IPS-20b (cell line): ENCODE data around the gene CBLIF.

Experiments used
- H3K27ac ChIP-seq: one replicate; pipeline ENCODE4 v1.5.1; 2013; ENCODE audit warnings: low read length
- H3K27me3 ChIP-seq: 2 replicates; pipeline ENCODE4 v1.6.1; 2013; ENCODE audit warnings: mild to moderate bottlenecking, low read length, inconsistent platforms; ENCODE audit not compliant: insufficient read depth
- H3K36me3 ChIP-seq: 2 replicates; pipeline ENCODE4 v1.6.1; 2013; ENCODE audit warnings: low read depth, mild to moderate bottlenecking, inconsistent platforms, low read length, moderate library complexity; ENCODE audit not compliant: insufficient read depth
- H3K4me1 ChIP-seq: 2 replicates; pipeline ENCODE4 v1.6.1; 2013; ENCODE audit warnings: mild to moderate bottlenecking, control low read depth, inconsistent platforms, low read length, moderate library complexity; ENCODE audit not compliant: insufficient read depth
- H3K4me3 ChIP-seq: 2 replicates; pipeline ENCODE4 v1.5.1; 2013; ENCODE audit warnings: mild to moderate bottlenecking, low read length, inconsistent platforms
- H3K9ac ChIP-seq: 2 replicates; pipeline ENCODE4 v1.6.1; 2013; ENCODE audit warnings: low read depth, mild to moderate bottlenecking, inconsistent platforms, low read length, moderate library complexity
- H3K9me3 ChIP-seq: 2 replicates; pipeline ENCODE4 v1.6.1; 2013; ENCODE audit warnings: mild to moderate bottlenecking, low read depth, low read length, inconsistent platforms; ENCODE audit not compliant: insufficient read depth

The CBLIF gene

DNA sequence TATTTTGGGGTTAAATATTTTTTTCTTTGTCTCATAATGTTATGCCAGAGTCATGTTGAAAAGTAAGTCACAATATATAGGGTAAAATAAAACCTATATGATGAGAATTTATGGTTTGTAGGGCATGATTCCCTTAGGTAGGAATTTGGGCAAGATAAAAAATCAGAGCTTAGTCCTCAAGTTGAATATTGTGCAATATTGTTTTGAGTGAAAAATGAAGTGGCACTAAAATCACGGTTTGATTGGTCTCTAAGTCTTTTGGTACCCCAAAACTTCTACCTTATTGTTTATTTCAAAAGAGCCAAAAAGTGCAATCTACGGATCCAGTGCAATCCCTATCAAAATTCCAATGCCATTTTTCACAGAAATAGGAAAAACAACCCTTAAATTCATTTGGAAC lies 33.1 kb downstream of the CBLIF start:
- Histone ChIP-seq H3K4me1 (peaks cover 29% of the 10 kb centered on the region), H3K36me3 (peaks cover 18% of the 10 kb centered on the region), H3K27ac (no peak overlapping the region), H3K27me3 (no peaks in the 10 kb centered on the region), H3K9ac (no peak overlapping the region), H3K9me3 (no peaks in the 10 kb centered on the region), H3K4me3 (no peak overlapping the region)

DNA sequence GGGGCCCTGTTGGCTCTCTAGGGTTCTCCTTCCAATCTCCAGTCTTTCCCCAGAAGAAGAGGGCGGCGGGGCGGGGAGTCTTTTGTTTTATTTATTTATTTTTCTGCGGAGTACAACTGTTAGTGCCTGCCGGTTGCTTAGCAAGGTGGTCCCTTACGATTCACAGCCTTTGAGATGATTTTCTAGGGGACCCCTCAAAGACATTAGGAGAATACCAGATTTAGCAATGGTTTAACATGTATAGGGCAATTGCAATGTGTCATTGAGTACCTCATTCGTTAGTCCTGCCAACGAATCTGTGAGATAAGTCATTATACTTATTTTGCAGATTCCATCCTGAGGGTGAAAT lies 34.4 kb downstream of the CBLIF start:
- Histone ChIP-seq H3K4me3 (peak overlapping the region; percentile 100), H3K27ac (peak overlapping the region; percentile 23), H3K27me3 (no peaks in the 10 kb centered on the region), H3K36me3 (peaks cover 32% of the 10 kb centered on the region), H3K9me3 (no peaks in the 10 kb centered on the region), H3K4me1 (peaks cover 18% of the 10 kb centered on the region; the same call in 1 of the 2 replicates), H3K9ac (peak overlapping the region; percentile 97; the same call in 1 of the 2 replicates)

DNA sequence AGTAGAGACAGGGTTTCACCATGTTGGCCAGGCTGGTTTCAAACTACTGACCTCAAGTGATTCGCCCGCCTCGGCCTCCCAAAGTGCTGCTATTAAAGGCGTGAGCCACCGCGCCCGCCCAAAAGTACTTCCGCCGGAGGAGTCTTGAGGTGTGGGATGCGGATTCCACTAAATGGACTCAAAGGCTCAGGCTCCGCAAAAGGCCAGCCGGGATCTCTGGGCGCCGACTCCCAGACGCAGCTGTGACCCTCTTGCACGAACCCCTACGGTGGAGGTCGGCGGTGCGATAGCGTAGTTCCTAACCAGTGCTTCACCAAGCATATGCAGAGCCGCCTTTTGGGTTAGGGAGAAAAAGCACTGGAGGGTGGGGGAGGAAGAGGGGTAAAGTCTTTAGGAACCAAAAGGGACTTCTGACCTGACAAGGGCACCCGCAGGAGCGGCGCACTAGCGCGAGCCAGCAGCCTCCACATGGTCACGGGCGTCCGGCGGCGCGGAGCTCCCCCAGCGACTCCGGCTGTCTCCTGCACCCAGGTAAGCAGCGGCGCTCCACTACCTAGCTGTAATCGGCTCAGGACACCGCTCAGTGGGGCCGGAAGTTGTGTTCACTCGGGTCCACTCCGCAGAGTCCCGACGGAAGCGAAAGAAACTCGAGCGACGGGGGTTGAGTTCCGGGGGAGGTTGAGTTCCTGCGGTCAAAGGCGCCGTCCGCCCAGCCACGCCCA lies 34.9 kb downstream of the CBLIF start, which contains the start of gene MRPL16:
Gene MRPL16, minus strand, starts transcription at position 590 of the 722 bp plus-strand sequence. Its CDS starts 120 bp downstream, at position 470.
- H3K27me3 ChIP-seq, result no peaks in the 10 kb centered on the region
- H3K4me1 ChIP-seq, result peaks cover 18% of the 10 kb centered on the region; the same call in 1 of the 2 replicates
- peaks cover 37% of the 10 kb centered on the region for H3K36me3 ChIP-seq
- peak within 1 kb of the TSS; percentile 100 for H3K4me3 ChIP-seq
- peak within 1 kb of the TSS; percentile 97 for H3K9ac ChIP-seq
- H3K9me3 ChIP-seq, result no peaks in the 10 kb centered on the region
- H3K27ac ChIP-seq, result peak within 1 kb of the TSS; percentile 79

DNA sequence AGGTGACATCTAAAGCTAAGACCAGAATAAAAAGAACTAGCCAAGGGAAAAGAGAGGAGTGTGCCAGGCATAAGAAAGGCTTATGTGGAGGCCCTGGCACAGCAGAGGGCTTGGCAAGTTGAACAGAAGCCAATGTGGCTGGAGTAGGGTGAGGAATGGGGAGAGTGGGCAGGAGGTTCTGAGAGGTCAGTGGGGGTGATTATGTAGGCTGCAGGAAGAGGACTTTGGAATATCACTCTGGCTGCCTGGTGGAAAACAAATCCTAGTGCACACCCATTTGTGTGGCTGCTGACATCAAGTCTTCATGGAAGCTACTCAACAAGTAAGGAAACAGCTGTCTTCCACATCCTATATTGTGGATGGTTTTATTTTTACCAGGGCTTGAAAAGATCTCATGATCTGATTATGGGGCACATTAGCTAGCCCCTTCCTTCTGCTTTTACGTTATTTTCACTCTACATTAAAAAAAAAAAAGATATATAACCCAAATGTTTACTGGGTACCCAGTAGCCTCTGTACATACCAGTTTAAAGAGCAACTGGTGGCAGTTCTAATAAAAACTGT lies 38.2 kb downstream of the CBLIF start:
- peaks cover 59% of the 10 kb centered on the region for H3K36me3 ChIP-seq
- no peak overlapping the region for H3K4me3 ChIP-seq

DNA sequence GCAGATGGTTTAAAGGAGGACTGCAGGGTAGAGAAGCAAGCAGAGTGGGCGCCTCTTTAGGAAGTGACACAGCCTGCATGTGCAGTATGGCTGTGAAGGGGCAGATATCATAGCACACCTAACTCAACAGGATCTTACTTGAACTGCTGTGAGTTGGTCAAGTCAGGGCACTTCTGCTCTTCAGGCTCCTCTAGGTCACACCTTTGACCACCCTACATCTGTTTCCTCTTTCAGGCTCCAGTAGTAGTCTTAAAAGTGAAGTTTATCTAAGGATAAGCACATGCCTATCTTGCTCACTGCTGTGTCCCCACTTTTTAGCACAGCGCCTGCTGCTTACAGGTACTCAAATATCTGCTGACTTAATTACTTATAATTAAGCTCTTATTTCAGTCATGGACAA lies 41.2 kb downstream of the CBLIF start:
- Histone ChIP-seq H3K4me1 (no peaks in the 10 kb centered on the region), H3K9me3 (no peaks in the 10 kb centered on the region), H3K36me3 (peaks cover 80% of the 10 kb centered on the region), H3K27me3 (no peaks in the 10 kb centered on the region), H3K27ac (no peak overlapping the region), H3K9ac (no peak overlapping the region), H3K4me3 (no peak overlapping the region)

More for the DNA sequence above, 38.2 kb downstream of the CBLIF start:
- Histone ChIP-seq H3K9ac (no peak overlapping the region), H3K9me3 (no peaks in the 10 kb centered on the region), H3K27me3 (no peaks in the 10 kb centered on the region), H3K27ac (no peak overlapping the region), H3K4me1 (peaks cover 4% of the 10 kb centered on the region; the same call in 1 of the 2 replicates)

DNA sequence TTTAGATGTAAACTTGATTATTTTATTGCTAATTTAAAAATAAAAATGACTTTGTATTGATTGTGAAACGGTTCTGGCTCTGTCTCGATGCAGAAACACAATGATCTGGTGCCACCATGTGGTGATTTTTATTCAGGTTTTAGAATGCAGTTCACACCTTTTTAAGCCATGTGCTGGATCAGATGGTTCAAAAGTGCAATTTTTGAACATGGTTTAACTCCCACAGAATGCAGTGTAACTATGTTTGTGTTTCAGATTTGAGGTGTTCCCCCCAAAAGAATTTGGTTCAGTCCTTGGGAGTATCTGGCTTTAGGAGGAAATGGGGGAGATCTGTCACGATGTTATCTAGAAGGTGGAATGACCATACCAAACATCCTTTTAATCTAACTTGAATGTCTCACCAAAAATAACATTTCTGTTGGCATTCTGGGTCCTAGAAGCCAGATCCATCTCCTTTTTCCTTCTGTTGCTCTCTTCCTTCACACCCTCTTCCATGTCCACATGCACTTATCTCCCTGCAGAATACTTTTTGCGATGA lies 42.6 kb downstream of the CBLIF start:
- Histone ChIP-seq H3K36me3 (peaks cover 73% of the 10 kb centered on the region), H3K27ac (no peak overlapping the region), H3K4me1 (no peaks in the 10 kb centered on the region), H3K4me3 (no peak overlapping the region), H3K9me3 (no peaks in the 10 kb centered on the region), H3K9ac (no peak overlapping the region), H3K27me3 (no peaks in the 10 kb centered on the region)

DNA sequence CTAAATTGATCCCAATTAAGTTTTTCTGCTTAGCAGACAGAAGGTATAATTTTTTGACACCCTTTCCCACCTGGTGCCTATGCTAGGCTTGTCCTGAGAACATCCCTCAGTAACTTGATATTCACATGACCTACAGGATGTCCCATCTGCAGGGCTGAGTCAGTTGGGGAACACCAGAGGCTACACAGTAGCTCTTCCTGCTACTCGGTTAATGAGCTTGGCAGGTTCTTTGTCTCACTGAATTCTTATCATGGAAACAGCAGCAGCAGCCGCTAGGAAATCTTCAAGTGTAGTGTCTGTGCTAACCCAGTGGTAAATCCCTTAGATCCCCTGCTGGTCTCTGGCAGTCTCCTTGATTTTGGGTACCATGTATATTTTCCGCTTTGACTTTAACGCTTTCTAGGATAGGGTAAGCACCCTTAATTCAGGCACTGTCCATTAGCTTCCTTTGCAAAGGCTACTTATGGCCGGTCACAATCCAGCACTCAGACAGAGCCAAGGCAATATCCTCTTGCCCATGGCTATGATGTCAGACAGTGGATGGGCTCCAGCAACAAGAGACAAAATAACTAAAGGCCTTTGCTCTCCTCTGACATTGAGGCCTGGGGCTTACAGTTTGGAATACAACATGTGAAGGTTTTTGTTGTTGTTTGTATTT lies 43.2 kb downstream of the CBLIF start:
- Histone ChIP-seq H3K27ac (no peak overlapping the region), H3K27me3 (no peaks in the 10 kb centered on the region), H3K9ac (no peak overlapping the region), H3K9me3 (no peaks in the 10 kb centered on the region), H3K36me3 (peaks cover 72% of the 10 kb centered on the region), H3K4me3 (no peak overlapping the region), H3K4me1 (no peaks in the 10 kb centered on the region)

DNA sequence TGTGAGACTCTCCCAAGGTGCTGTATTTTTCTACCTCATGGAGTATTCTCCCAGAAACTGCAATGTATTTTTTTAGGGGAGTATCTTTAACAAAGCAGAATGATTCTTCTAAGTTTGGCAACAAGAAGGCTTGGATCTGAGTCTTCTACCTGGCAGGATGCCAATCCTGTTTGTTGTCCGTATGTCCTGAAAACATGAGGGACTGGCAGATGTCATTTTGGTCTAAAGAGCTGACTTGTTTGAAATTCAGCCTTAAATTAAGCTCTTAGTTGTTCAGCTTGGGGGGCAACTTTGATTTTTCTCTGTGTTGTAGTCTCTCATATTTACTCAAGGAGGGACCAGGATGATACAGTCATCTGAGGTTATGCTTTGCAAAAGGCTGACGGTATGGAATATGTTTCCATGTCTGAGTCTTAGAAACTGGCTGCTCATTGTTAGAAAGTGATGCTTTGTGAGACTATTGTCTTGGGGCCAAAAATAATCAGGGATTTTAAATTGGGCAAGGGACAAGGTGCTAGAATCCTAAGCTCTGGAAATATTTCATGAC lies 44.1 kb downstream of the CBLIF start:
- peaks cover 72% of the 10 kb centered on the region for H3K36me3 ChIP-seq
- no peak overlapping the region for H3K27ac ChIP-seq
- H3K9ac ChIP-seq, result no peak overlapping the region
- no peaks in the 10 kb centered on the region for H3K4me1 ChIP-seq
- H3K27me3 ChIP-seq, result no peaks in the 10 kb centered on the region
- no peak overlapping the region for H3K4me3 ChIP-seq
- H3K9me3 ChIP-seq, result no peaks in the 10 kb centered on the region

DNA sequence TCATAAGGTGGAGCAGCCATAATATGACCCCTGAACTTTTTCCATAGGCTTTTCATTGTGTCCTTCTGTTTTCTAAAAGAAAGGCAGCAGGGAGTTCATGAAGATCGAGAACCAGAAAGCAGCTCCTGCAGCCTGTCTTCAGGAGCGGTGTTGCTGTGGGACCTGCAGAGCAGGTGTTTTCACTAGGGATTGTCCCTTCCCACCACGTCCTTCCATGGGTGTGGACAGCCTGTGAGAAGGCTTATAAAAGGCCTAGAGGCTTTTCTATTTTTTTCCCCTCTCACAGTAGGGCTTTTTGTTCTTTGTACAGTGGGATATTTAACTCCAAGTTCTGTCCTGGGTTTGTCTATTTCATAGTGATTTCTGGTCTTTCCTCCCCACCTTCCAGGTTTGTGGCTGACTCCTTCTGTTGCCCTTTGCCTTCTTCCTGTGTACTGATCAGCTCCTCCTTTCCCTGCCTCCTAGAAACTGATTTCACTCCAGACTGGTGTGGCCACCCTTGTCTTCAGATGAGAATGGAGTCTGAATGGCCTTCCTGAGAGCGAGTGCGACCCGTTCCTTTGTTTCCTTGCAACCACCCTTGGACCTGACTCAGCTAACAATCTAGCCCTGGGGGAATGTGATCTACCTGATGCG lies 44.8 kb downstream of the CBLIF start:
- peaks cover 72% of the 10 kb centered on the region for H3K36me3 ChIP-seq
- H3K4me3 ChIP-seq, result no peak overlapping the region
- no peak overlapping the region for H3K9ac ChIP-seq
- no peaks in the 10 kb centered on the region for H3K9me3 ChIP-seq
- no peaks in the 10 kb centered on the region for H3K4me1 ChIP-seq
- no peak overlapping the region for H3K27ac ChIP-seq
- no peaks in the 10 kb centered on the region for H3K27me3 ChIP-seq

DNA sequence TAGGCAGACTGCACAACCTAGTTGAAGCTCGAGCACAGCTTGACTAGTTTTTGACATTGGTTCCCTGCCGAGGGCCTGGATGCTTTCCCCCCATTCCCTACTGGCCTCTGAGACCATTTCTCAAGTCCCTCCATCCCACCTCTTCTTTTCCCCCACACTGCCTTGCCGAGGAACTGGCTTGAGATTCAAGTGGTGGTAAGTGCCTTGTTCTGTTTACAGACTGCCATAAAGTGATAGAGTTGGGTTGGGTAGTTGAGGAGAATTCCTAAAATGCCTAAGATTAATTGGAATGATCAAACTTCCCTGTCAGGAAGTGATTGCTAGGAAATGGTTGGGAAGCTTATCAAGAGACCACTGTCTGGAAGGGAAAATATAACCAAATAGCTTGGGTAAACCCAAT lies 50.9 kb downstream of the CBLIF start:
- Histone ChIP-seq H3K27me3 (no peaks in the 10 kb centered on the region), H3K27ac (no peak overlapping the region), H3K4me1 (no peaks in the 10 kb centered on the region), H3K36me3 (peaks cover 92% of the 10 kb centered on the region), H3K4me3 (no peak overlapping the region), H3K9me3 (no peaks in the 10 kb centered on the region), H3K9ac (no peak overlapping the region)

DNA sequence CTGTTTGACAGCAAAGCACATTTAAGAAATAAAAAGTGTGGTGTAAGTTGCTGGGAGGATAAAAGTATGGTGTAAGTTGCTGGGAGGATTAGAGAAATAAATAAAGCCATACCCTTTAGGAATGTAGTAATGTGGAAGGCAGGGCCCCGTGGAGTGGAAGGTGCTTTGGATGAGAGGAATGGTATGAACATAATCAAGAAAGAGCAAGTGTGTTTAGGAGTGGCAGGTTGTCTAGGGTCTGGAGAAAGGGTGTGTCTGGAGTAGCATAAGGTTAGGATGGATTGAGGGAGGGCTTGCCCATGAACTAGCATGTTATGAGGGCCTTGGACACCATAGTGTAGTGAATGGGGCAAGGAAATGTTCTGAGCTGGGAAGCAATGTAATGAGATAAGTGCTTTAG lies 52.8 kb downstream of the CBLIF start:
- H3K9me3 ChIP-seq, result no peaks in the 10 kb centered on the region
- H3K4me1 ChIP-seq, result no peaks in the 10 kb centered on the region
- H3K27me3 ChIP-seq, result no peaks in the 10 kb centered on the region
- no peak overlapping the region for H3K27ac ChIP-seq
- no peak overlapping the region for H3K4me3 ChIP-seq
- H3K36me3 ChIP-seq, result peaks cover 99% of the 10 kb centered on the region
- no peak overlapping the region for H3K9ac ChIP-seq
